AG04449 (cell line): ENCODE results near the gene KCNB1.

ENCODE experiments used
- CTCF ChIA-PET: fragments of 350-600 bp; formaldehyde crosslinking; extraction: SDS; loops from one replicate; lab custom pipeline; 2021; ENCODE audit warnings: antibody characterized with exemption; lab: Yijun Ruan, JAX
- POLR2A ChIA-PET: fragments of 400-600, 350-600 bp; formaldehyde crosslinking; extraction: SDS; loops from one replicate; lab custom pipeline; 2020; ENCODE audit warnings: antibody characterized with exemption, inconsistent platforms; lab: Yijun Ruan, JAX
- DNase-seq: peaks from one replicate; pipeline ENCODE4 v3.0.0-alpha.2; 2010; ENCODE audit warnings: low read depth, low spot score
- H3K4me3 ChIP-seq: 2 replicates; pipeline ENCODE4 v1.5.1; 2011; ENCODE audit warnings: low read depth, mild to moderate bottlenecking, control low read depth, low read length
- TF ChIP-seq, protein P1 (sequence below): IDR thresholded peaks from one replicate; pipeline ENCODE4 v1.5.1; 2011; ENCODE audit warnings: mild to moderate bottlenecking, moderate library complexity, low read length, control low read depth, inconsistent platforms; ENCODE audit not compliant: insufficient read depth; ENCODE audit errors: missing control alignments

KCNB1 gene

DNA sequence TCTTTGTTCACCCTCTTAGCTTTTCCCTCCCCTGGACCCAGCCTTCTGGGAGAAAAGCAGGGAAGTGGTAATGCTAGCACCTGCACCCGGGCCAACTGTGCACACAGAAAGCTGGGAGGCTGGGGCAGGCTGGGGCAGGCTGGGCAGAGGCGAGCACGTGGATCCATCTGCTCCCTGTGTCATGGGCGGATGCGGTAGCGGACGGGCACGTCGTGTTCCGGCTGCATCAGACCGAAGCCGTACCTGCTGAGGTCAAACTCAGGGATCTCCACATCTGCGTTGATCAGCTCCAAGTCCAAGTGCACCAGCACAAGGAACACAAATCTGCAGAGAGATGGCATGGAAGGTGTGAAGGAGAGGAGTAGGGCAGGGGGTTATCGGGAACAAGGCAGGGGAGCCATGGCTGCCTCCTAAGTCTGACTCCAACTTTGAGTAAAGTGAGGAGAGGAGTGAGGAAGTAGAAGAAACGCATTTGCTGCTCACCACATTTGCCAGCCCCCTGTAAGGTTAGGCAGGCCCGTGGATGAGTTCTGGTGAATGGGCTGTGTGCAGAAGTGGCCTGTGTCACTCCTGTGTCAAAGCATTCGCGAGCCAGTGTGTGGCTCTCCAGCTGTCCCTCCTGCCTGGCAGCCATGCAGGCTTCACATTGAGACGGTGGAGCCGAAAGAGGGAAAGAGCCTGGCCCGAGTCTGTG lies 25.4 kb upstream of the KCNB1 start:
- no peak overlapping the region for H3K4me3 ChIP-seq
- TF ChIP-seq, protein P1, sequence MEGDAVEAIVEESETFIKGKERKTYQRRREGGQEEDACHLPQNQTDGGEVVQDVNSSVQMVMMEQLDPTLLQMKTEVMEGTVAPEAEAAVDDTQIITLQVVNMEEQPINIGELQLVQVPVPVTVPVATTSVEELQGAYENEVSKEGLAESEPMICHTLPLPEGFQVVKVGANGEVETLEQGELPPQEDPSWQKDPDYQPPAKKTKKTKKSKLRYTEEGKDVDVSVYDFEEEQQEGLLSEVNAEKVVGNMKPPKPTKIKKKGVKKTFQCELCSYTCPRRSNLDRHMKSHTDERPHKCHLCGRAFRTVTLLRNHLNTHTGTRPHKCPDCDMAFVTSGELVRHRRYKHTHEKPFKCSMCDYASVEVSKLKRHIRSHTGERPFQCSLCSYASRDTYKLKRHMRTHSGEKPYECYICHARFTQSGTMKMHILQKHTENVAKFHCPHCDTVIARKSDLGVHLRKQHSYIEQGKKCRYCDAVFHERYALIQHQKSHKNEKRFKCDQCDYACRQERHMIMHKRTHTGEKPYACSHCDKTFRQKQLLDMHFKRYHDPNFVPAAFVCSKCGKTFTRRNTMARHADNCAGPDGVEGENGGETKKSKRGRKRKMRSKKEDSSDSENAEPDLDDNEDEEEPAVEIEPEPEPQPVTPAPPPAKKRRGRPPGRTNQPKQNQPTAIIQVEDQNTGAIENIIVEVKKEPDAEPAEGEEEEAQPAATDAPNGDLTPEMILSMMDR = no peak
- CTCF ChIA-PET = interaction anchor here (1.2 to 16.3 kb wide), 12 partner anchors 9 to 187 kb away, joined by 3 to 313 read pairs (median 16); partner anchors contain the start of gene KCNB1
- DNase-seq = no peak
- POLR2A ChIA-PET = no interaction called here

DNA sequence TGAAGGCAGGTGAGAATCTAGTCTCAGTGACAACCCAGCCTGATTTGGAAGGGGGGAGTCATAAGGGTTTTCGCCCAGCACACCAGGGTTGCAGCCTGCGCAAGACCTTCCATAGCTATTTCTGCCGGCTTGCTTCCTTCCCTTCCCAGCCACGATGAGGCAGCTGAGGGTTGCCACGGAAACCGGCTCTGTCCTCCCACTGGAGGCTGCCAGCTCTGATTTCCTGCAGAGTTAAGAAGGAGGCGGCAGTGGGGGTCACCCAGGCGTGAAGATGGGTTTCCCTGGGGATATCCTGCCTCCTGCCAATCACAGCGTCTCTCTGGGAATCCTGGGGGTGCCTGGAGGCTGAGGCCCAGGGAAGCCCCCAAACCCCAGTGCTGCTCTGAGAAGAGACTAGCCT lies 23.1 kb upstream of the KCNB1 start:
- ChIA-PET POLR2A (no interaction called here), CTCF (interaction anchor here (1.0 to 16.3 kb wide), 9 partner anchors 9 to 170 kb away, joined by 3 to 313 read pairs (median 9); partner anchors contain the start of gene KCNB1)
- DNase-seq = no peak
- H3K4me3 ChIP-seq = no peak overlapping the region
- TF ChIP-seq, protein P1 = no peak

DNA sequence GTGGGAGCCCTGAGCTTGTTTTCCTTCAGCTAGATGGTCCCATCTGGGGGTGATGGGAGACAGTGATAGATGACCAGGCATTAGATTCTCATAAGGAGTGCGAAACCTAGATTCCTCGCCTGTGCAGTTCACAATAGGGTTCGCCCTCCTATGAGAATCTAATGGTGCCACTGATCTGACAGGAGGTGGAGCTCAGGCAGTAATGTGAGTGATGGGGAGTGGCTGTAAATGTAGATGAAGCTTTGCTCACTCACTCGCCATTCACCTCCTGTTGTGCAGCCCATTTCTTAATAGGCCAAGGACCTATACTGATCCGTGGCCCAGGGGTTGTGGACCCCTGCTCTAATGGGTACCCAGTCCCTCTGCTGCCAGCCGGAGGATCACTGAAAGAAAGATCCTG lies 20.7 kb upstream of the KCNB1 start:
- no peak overlapping the region for H3K4me3 ChIP-seq
- ChIA-PET POLR2A (no interaction called here), CTCF (interaction anchor here (1.5 to 16.3 kb wide), 3 partner anchors 19 to 167 kb away, joined by 4 to 313 read pairs (median 132); partner anchors contain the start of gene KCNB1)
- TF ChIP-seq, protein P1 = no peak
- no peak for DNase-seq

DNA sequence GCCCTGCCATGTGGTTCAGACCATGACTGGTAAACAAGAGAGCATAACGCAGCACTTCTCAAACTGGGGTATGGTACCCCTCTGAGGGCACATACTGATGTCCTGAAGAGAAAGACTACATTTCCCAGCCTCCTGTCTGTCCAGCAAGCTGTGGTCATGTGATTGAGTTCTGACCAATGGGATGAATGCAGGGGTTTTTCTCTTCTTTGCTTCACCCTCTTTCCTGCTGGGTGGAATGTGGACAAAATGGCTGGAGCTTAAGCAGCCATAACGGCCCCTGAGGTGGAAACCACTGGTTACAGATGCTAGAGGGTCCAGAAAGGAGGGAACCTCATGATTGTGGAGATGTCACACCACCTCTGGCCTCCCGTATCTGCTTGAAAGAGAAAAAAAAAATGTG lies 19.4 kb upstream of the KCNB1 start:
- no peak overlapping the region for H3K4me3 ChIP-seq
- TF ChIP-seq, protein P1 = no peak
- ChIA-PET CTCF (interaction anchor here (1.0 to 16.3 kb wide), 3 partner anchors 18 to 170 kb away, joined by 4 to 132 read pairs (median 6); partner anchors contain the start of gene KCNB1), POLR2A (no interaction called here)
- DNase-seq = no peak

DNA sequence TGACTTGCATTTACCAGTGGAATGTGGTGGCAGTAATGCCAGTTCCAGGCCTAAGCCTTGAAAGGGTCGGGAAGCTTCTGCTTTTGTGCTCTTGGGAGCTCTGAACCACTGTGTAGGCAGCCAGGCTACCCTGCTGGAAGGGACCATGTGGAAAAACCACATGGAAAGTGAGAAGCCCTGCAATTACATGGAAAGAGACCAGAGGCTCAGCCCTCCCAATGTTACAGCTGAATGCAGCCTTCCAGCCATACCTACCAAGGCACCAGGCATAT lies 14.9 kb upstream of the KCNB1 start:
- DNase-seq = no peak
- TF ChIP-seq, protein P1 = no peak
- CTCF ChIA-PET = interaction anchor here (1.6 to 16.3 kb wide), 4 partner anchors 8 to 163 kb away, joined by 6 to 132 read pairs (median 24); partner anchors contain the start of gene KCNB1
- POLR2A ChIA-PET = no interaction called here
- no peak overlapping the region for H3K4me3 ChIP-seq

DNA sequence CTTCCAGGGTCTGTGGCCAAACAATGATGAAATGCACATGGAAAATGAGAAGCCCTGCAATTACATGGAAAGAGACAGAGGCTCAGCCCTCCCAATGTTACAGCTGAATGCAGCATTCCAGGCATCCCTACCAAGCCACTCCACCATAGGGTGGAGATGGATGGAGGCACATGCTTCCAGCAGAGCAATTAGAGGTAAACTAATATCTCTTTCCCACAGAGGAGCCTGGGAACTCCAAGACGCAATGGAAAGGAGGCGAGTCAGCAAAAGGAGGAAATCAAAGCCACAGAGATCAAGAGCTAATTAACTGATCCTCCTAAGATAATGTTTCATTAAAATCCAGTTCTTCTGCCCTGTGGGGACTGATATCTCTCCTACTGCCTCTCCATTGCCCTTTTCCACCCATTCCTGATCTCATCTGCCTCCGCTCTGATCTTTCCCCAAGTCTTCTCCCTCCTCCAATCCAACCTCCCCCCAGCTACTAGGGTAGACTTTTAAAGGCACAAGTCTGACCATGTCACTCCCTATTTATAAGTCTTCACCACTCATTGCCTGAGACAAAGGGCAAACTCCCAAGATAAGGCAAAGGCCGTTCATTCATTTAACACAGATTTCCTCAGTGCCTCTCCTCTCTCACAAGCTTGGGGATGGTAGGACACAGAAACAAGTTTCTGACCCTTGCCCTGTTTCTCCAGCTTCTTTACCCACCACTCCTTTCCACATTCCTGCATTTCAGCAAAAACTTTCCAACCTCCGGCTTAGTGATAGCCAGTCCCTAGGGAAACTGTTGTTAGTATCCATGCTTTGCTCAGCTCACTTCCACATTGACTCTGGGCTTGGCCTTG lies 14.3 kb upstream of the KCNB1 start:
- no peak for DNase-seq
- TF ChIP-seq, protein P1 = no peak
- CTCF ChIA-PET = interaction anchor here (1.6 to 16.3 kb wide), 4 partner anchors 8 to 162 kb away, joined by 6 to 132 read pairs (median 24); partner anchors contain the start of gene KCNB1
- POLR2A ChIA-PET = no interaction called here
- H3K4me3 ChIP-seq = no peak overlapping the region
